Activated CD4-positive, alpha-beta T cell treated with anti-CD3 and anti-CD28 coated beads for 36 hours (primary cell): ENCODE measurements around the gene PSMG2. TPM values are rescaled to one million over a fixed set of nuclear protein-coding genes. Genes with fewer than 3 reads are reported as not detected.

Experiments used
- ATAC-seq: fragments of 200-7000 bp; cut with Tn5 transposase; one replicate; pipeline ENCODE4 v1.10.0; 2021; ENCODE audit warnings: mild to moderate bottlenecking, moderate library complexity
- CTCF ChIA-PET: fragments of 350-600 bp; sonication (Branson Sonifier 250); formaldehyde crosslinking; loops from one replicate; lab custom pipeline; 2021; ENCODE audit warnings: antibody characterized with exemption; lab: Charles Lee
- POLR2A ChIA-PET: fragments of 350-600 bp; sonication (Branson Sonifier 250); formaldehyde crosslinking; loops from one replicate; lab custom pipeline; 2021; ENCODE audit warnings: antibody characterized with exemption, inconsistent platforms; lab: Charles Lee
- DNase-seq: peaks from one replicate; pipeline ENCODE4 v3.0.0-alpha.2; 2020
- H3K27ac Mint-ChIP-seq: one replicate; pipeline ENCODE4 v1.8.0; 2021; ENCODE audit warnings: mixed read lengths
- H3K27me3 Mint-ChIP-seq: one replicate; pipeline ENCODE4 v1.8.0; 2021; ENCODE audit warnings: mixed read lengths
- H3K36me3 Mint-ChIP-seq: one replicate; pipeline ENCODE4 v1.8.0; 2021; ENCODE audit warnings: low read depth, mixed read lengths
- H3K4me1 Mint-ChIP-seq: one replicate; pipeline ENCODE4 v1.8.0; 2021; ENCODE audit warnings: mixed read lengths
- H3K4me3 Mint-ChIP-seq: one replicate; pipeline ENCODE4 v1.8.0; 2021; ENCODE audit warnings: mild to moderate bottlenecking, moderate library complexity, mixed read lengths
- H3K9me3 Mint-ChIP-seq: one replicate; pipeline ENCODE4 v1.8.0; 2021; ENCODE audit warnings: low read depth, mixed read lengths
- intact Hi-C, 2 experiments: fragments of 100-400 bp; cut with DNase I in 1 of 2; cut with micrococcal nuclease in 1 of 2; formaldehyde crosslinking; loops; one replicate each; pipeline versions ENCODE4 v1.14.2 to v1.15.1; 2022 to 2024; cut with DNase I, micrococcal nuclease
- total RNA-seq, 2 experiments: library from RNA; stranded (reverse); gene quantifications; one replicate each; pipeline ENCODE4 v1.2.3, GENCODE V29; 2021

Gene PSMG2
- 100 to 1,000 TPM; 113 to 118 TPM for total RNA-seq

- ChIA-PET CTCF (interaction anchor here (0.6 to 1.6 kb wide), 6 partner anchors 20 to 326 kb away, joined by 3 to 5 read pairs (median 4); partner anchors contain the start of gene AFG3L2), POLR2A (interaction anchor here (0.7 to 2.3 kb wide), 8 partner anchors 19 to 326 kb away, joined by 3 to 12 read pairs (median 4); partner anchors contain the start of genes AFG3L2, CEP192 and PTPN2)
- intact Hi-C loops: loop anchor here (1.0 to 5.0 kb wide), 11 partner anchors 46 to 1024 kb away; partner anchors contain the start of genes AFG3L2 (in 2 of the 2), CEP192 (in 2 of the 2), CHMP1B (in 1 of the 2) and FAM210A (in 1 of the 2)
- no peaks in the 10 kb centered on the region for H3K9me3 Mint-ChIP-seq
- peaks cover 23% of the 10 kb centered on the region for H3K36me3 Mint-ChIP-seq
- ATAC-seq (peak; percentile 85), DNase-seq (peak; percentile 90)
- no peaks in the 10 kb centered on the region for H3K27me3 Mint-ChIP-seq
- peaks cover 30% of the 10 kb centered on the region for H3K4me1 Mint-ChIP-seq
- H3K4me3 Mint-ChIP-seq: peak within 1 kb of the TSS; percentile 96
- H3K27ac Mint-ChIP-seq: peak within 1 kb of the TSS; percentile 96
Measured at GRCh38 chr18:12702221-12703095, at the start of gene PSMG2, which contains the start of gene CEP76. Gene PSMG2, plus strand, starts transcription at chr18:12703042. Its CDS starts 66 bp downstream, at chr18:12703108. Gene CEP76, minus strand, starts transcription at chr18:12702723. Its CDS starts 175 bp downstream, at chr18:12702548.

GRCh38 chr18:12654971-12655370 is 47.9 kb upstream of the PSMG2 start:
- ATAC-seq: no peak
- intact Hi-C loops: loop anchor here (5.0 to 10.0 kb wide), 4 partner anchors 113 to 670 kb away; partner anchors contain the start of genes AFG3L2 (in 1 of the 2) and IMPA2 (in 1 of the 2)
- H3K27ac Mint-ChIP-seq: no peak overlapping the region
- H3K4me1 Mint-ChIP-seq: peaks cover 24% of the 10 kb centered on the region
- H3K9me3 Mint-ChIP-seq: no peaks in the 10 kb centered on the region
- ChIA-PET CTCF (interaction anchor here (0.6 to 1.3 kb wide), 2 partner anchors 111 to 920 kb away, joined by 3 read pairs; no protein-coding TSS in a partner anchor), POLR2A (no interaction called here)
- H3K4me3 Mint-ChIP-seq: no peak overlapping the region
- peaks cover 22% of the 10 kb centered on the region for H3K27me3 Mint-ChIP-seq
- no peak for DNase-seq
- no peaks in the 10 kb centered on the region for H3K36me3 Mint-ChIP-seq

GRCh38 chr18:12656605-12656937 is 46.3 kb upstream of the PSMG2 start:
- ATAC-seq: no peak
- no peaks in the 10 kb centered on the region for H3K9me3 Mint-ChIP-seq
- H3K4me1 Mint-ChIP-seq: peaks cover 22% of the 10 kb centered on the region
- peaks cover 22% of the 10 kb centered on the region for H3K27me3 Mint-ChIP-seq
- DNase-seq: no peak
- ChIA-PET POLR2A (no interaction called here), CTCF (no interaction called here)
- no peaks in the 10 kb centered on the region for H3K36me3 Mint-ChIP-seq
- intact Hi-C loops: loop anchor here (2.0 to 10.0 kb wide), 4 partner anchors 46 to 672 kb away; partner anchors contain the start of genes AFG3L2 (in 1 of the 2), CEP76 (in 1 of the 2), IMPA2 (in 1 of the 2) and PSMG2 (in 1 of the 2)
- peak overlapping the region; percentile 65 for H3K4me3 Mint-ChIP-seq
- no peak overlapping the region for H3K27ac Mint-ChIP-seq

- H3K4me1 Mint-ChIP-seq: peaks cover 22% of the 10 kb centered on the region
- peaks cover 20% of the 10 kb centered on the region for H3K27me3 Mint-ChIP-seq
- intact Hi-C loops: loop anchor here (2.0 to 10.0 kb wide), 4 partner anchors 46 to 672 kb away; partner anchors contain the start of genes AFG3L2 (in 1 of the 2), CEP76 (in 1 of the 2), IMPA2 (in 1 of the 2) and PSMG2 (in 1 of the 2)
- H3K27ac Mint-ChIP-seq: no peak overlapping the region
- ChIA-PET CTCF (interaction anchor here (1.0 to 2.8 kb wide), 2 partner anchors 12 to 265 kb away, joined by 3 to 21 read pairs; no protein-coding TSS in a partner anchor), POLR2A (no interaction called here)
- ATAC-seq (peak; percentile 52), DNase-seq (peak; percentile 60)
- no peaks in the 10 kb centered on the region for H3K9me3 Mint-ChIP-seq
- H3K4me3 Mint-ChIP-seq: peak overlapping the region; percentile 65
- no peaks in the 10 kb centered on the region for H3K36me3 Mint-ChIP-seq
Measured at GRCh38 chr18:12656938-12657683, 45.7 kb upstream of the PSMG2 start.

- Mint-ChIP-seq H3K36me3 (no peaks in the 10 kb centered on the region), H3K4me3 (peak within 1 kb of the TSS; percentile 71), H3K4me1 (peaks cover 17% of the 10 kb centered on the region), H3K27me3 (peaks cover 20% of the 10 kb centered on the region), H3K9me3 (no peaks in the 10 kb centered on the region), H3K27ac (no peak within 1 kb of the TSS)
- ChIA-PET CTCF (interaction anchor here (0.6 to 2.8 kb wide), 4 partner anchors 12 to 951 kb away, joined by 3 to 21 read pairs (median 5); partner anchors contain the start of gene AFG3L2), POLR2A (no interaction called here)
- intact Hi-C loops: loop anchor here (1.0 to 10.0 kb wide), 7 partner anchors 45 to 673 kb away; partner anchors contain the start of genes AFG3L2 (in 2 of the 2), CEP76 (in 1 of the 2), IMPA2 (in 1 of the 2) and PRELID3A (in 1 of the 2)
- ATAC-seq: peak; percentile 57
- DNase-seq: peak; percentile 61
Measured at GRCh38 chr18:12657684-12658425, 45.0 kb upstream of the PSMG2 start, which contains the start of gene SPIRE1. Gene SPIRE1, minus strand, starts transcription at chr18:12658107. Its CDS starts 241 bp downstream, at chr18:12657866.

- POLR2A ChIA-PET: no interaction called here
- intact Hi-C loops: loop anchor here (1.0 to 10.0 kb wide), 6 partner anchors 118 to 674 kb away; partner anchors contain the start of genes AFG3L2 (in 2 of the 2), IMPA2 (in 1 of the 2) and PRELID3A (in 1 of the 2)
- Mint-ChIP-seq H3K4me1 (peaks cover 14% of the 10 kb centered on the region), H3K36me3 (no peaks in the 10 kb centered on the region), H3K9me3 (no peaks in the 10 kb centered on the region), H3K4me3 (peak overlapping the region; percentile 71), H3K27me3 (peaks cover 17% of the 10 kb centered on the region), H3K27ac (no peak overlapping the region)
- peak; percentile 42 for ATAC-seq
- CTCF ChIA-PET: interaction anchor here (0.6 to 2.8 kb wide), 7 partner anchors 16 to 950 kb away, joined by 3 to 21 read pairs (median 3); partner anchors contain the start of gene AFG3L2
- peak; percentile 55 for DNase-seq
Measured at GRCh38 chr18:12658426-12659138, 44.3 kb upstream of the PSMG2 start.

- Mint-ChIP-seq H3K4me3 (no peak overlapping the region), H3K9me3 (no peaks in the 10 kb centered on the region), H3K4me1 (peaks cover 14% of the 10 kb centered on the region), H3K27me3 (peaks cover 16% of the 10 kb centered on the region), H3K36me3 (no peaks in the 10 kb centered on the region), H3K27ac (no peak overlapping the region)
- ChIA-PET POLR2A (interaction anchor here (0.6 kb wide), 1 partner anchor 267 kb away, joined by 6 read pairs; no protein-coding TSS in a partner anchor), CTCF (interaction anchor here (0.6 to 3.0 kb wide), 7 partner anchors 11 to 332 kb away, joined by 3 to 21 read pairs (median 7); partner anchors contain the start of gene AFG3L2)
- intact Hi-C loops: loop anchor here (1.0 to 10.0 kb wide), 6 partner anchors 119 to 675 kb away; partner anchors contain the start of genes AFG3L2 (in 1 of the 2) and IMPA2 (in 1 of the 2)
- DNase-seq: peak; percentile 62
- peak; percentile 27 for ATAC-seq
Measured at GRCh38 chr18:12659904-12660605, 42.8 kb upstream of the PSMG2 start.

GRCh38 chr18:12668041-12668440 is 34.8 kb upstream of the PSMG2 start:
- ATAC-seq: no peak
- no peak overlapping the region for H3K4me3 Mint-ChIP-seq
- CTCF ChIA-PET: no interaction called here

More at GRCh38 chr18:12668041-12668440, 34.8 kb upstream of the PSMG2 start:
- no peaks in the 10 kb centered on the region for H3K27me3 Mint-ChIP-seq
- H3K9me3 Mint-ChIP-seq: no peaks in the 10 kb centered on the region
- H3K36me3 Mint-ChIP-seq: peaks cover 4% of the 10 kb centered on the region
- H3K27ac Mint-ChIP-seq: no peak overlapping the region
- POLR2A ChIA-PET: no interaction called here
- intact Hi-C loops: no loop called here
- peaks cover 3% of the 10 kb centered on the region for H3K4me1 Mint-ChIP-seq
- DNase-seq: no peak
